ENCODE data around the gene MCCC2.

GRCh38 chr5:71695595-71695994 lies 108.5 kb downstream of the MCCC2 start:
- no peak for TF ChIP-seq CTCF (IDR thresholded peaks at IDR 0.05; ENCODE audit: low read depth, low read length)
- TF ChIP-seq POLR2A (IDR thresholded peaks at IDR 0.05; ENCODE audit: extremely low read depth, insufficient read length) = no peak
- no peak for TF ChIP-seq MAX (IDR thresholded peaks at IDR 0.05; ENCODE audit: low read depth, low read length)
- no peak for TF ChIP-seq MYC (IDR thresholded peaks at IDR 0.05; ENCODE audit: low read depth, low read length)
